OCI-LY1 (cell line): ENCODE data around the gene BABAM2.

Source experiments
- H2AFZ ChIP-seq: fragments of 200-600 bp; sonication (generic), shearing (Covaris generic); 2 replicates; pipeline ENCODE4 v1.6.0; 2014; ENCODE audit warnings: antibody characterized with exemption, mild to moderate bottlenecking, low read length
- H3F3A ChIP-seq: fragments of 200-600 bp; sonication (generic), shearing (Covaris generic); 2 replicates; pipeline ENCODE4 v1.6.0; 2014; ENCODE audit warnings: mild to moderate bottlenecking, antibody characterized with exemption, low read length, moderate library complexity; ENCODE audit not compliant: insufficient read depth
- H3K27ac ChIP-seq: fragments of 200-600 bp; sonication (generic); 2 replicates; pipeline ENCODE4 v1.5.1; 2014; ENCODE audit warnings: low read length, mixed run types, mild to moderate bottlenecking, low read depth; ENCODE audit not compliant: poor library complexity, severe bottlenecking
- H3K27me3 ChIP-seq: fragments of 200-600 bp; sonication (generic); 2 replicates; pipeline ENCODE4 v1.6.0; 2014; ENCODE audit warnings: antibody characterized with exemption, mild to moderate bottlenecking, low read length, moderate library complexity; ENCODE audit not compliant: insufficient read depth
- H3K36me3 ChIP-seq: fragments of 200-600 bp; sonication (generic); 2 replicates; pipeline ENCODE4 v1.6.1; 2014; ENCODE audit warnings: mild to moderate bottlenecking, antibody characterized with exemption, low read length, moderate library complexity, mixed read lengths; ENCODE audit not compliant: insufficient read depth
- H3K4me1 ChIP-seq: fragments of 200-600 bp; sonication (generic); 2 replicates; pipeline ENCODE4 v1.5.1; 2014; ENCODE audit warnings: mild to moderate bottlenecking, low read length, moderate library complexity; ENCODE audit not compliant: insufficient read depth, severe bottlenecking
- H3K4me2 ChIP-seq: fragments of 200-600 bp; sonication (generic), shearing (Covaris generic); 2 replicates; pipeline ENCODE4 v1.6.1; 2014; ENCODE audit warnings: low read length
- H3K4me3 ChIP-seq: fragments of 200-600 bp; sonication (generic); 2 replicates; pipeline ENCODE4 v1.5.1; 2014; ENCODE audit warnings: low read length, low read depth, mild to moderate bottlenecking, mixed read lengths; ENCODE audit not compliant: poor library complexity, severe bottlenecking
- H3K79me2 ChIP-seq: fragments of 200-600 bp; shearing (Covaris generic); 2 replicates; pipeline ENCODE4 v1.6.1; 2016; ENCODE audit warnings: mixed run types, low read length, mixed read lengths; ENCODE audit not compliant: insufficient read depth
- H3K9ac ChIP-seq: fragments of 200-600 bp; sonication (generic), shearing (Covaris generic); 2 replicates; pipeline ENCODE4 v1.6.1; 2014; ENCODE audit warnings: mild to moderate bottlenecking, low read length, mixed read lengths
- H3K9me2 ChIP-seq: fragments of 200-600 bp; sonication (generic), shearing (Covaris generic); 2 replicates; pipeline ENCODE4 v1.6.1; 2014; ENCODE audit warnings: low read depth, mild to moderate bottlenecking, low read length, mixed read lengths
- H3K9me3 ChIP-seq: fragments of 200-600 bp; shearing (Covaris generic); 2 replicates; pipeline ENCODE4 v1.6.1; 2014; ENCODE audit warnings: low read length, mixed read lengths
- H4K20me1 ChIP-seq: fragments of 200-600 bp; sonication (generic), shearing (Covaris generic); 2 replicates; pipeline ENCODE4 v1.6.0; 2016; ENCODE audit warnings: mild to moderate bottlenecking, low read length; ENCODE audit not compliant: insufficient read depth
- CTCF ChIP-seq: fragments of 200-600 bp; sonication (generic), shearing (Covaris generic); IDR thresholded peaks from 2 replicates; pipeline ENCODE4 v1.5.1; 2017; ENCODE audit warnings: mild to moderate bottlenecking, antibody characterized with exemption, low read length, moderate library complexity, mixed read lengths
- EZH2 ChIP-seq: fragments of 200-600 bp; sonication (generic), shearing (Covaris generic); IDR thresholded peaks from 2 replicates; pipeline ENCODE4 v1.8.0; 2017; ENCODE audit warnings: borderline replicate concordance, mixed run types, mild to moderate bottlenecking, antibody characterized with exemption, low read length, moderate library complexity, mixed read lengths

Gene BABAM2

GRCh38 chr2:27886322-27886721, 4.2 kb upstream of the BABAM2 start:
- H3K4me1 ChIP-seq: peaks cover 23% of the 10 kb centered on the region

GRCh38 chr2:27887111-27887510, 3.4 kb upstream of the BABAM2 start:
- H2AFZ ChIP-seq: no peak overlapping the region
- no peak overlapping the region for H3K9ac ChIP-seq
- peaks cover 31% of the 10 kb centered on the region for H3K4me1 ChIP-seq
- no peaks in the 10 kb centered on the region for H3K36me3 ChIP-seq
- no peaks in the 10 kb centered on the region for H3K27me3 ChIP-seq
- TF ChIP-seq EZH2 (no peak), CTCF (no peak)
- no peak overlapping the region for H3K4me2 ChIP-seq
- no peaks in the 10 kb centered on the region for H4K20me1 ChIP-seq
- no peaks in the 10 kb centered on the region for H3K9me3 ChIP-seq
- H3K4me3 ChIP-seq: no peak overlapping the region
- H3K27ac ChIP-seq: no peak overlapping the region
- no peaks in the 10 kb centered on the region for H3K9me2 ChIP-seq
- H3K79me2 ChIP-seq: no peaks in the 10 kb centered on the region
- H3F3A ChIP-seq: peaks cover 1% of the 10 kb centered on the region; the same call in 1 of the 2 replicates

More at GRCh38 chr2:27886322-27886721, 4.2 kb upstream of the BABAM2 start:
- H3K27me3 ChIP-seq: no peaks in the 10 kb centered on the region
- H3K9me2 ChIP-seq: no peaks in the 10 kb centered on the region
- no peaks in the 10 kb centered on the region for H4K20me1 ChIP-seq
- no peak for TF ChIP-seq EZH2
- TF ChIP-seq CTCF: no peak
- H3K4me3 ChIP-seq: no peak overlapping the region
- H3K36me3 ChIP-seq: no peaks in the 10 kb centered on the region
- H3K79me2 ChIP-seq: no peaks in the 10 kb centered on the region
- H3K9ac ChIP-seq: no peak overlapping the region
- no peak overlapping the region for H3K4me2 ChIP-seq
- no peak overlapping the region for H2AFZ ChIP-seq
- no peaks in the 10 kb centered on the region for H3F3A ChIP-seq
- H3K27ac ChIP-seq: no peak overlapping the region
- no peaks in the 10 kb centered on the region for H3K9me3 ChIP-seq

- no peaks in the 10 kb centered on the region for H3K36me3 ChIP-seq
- H3K9me3 ChIP-seq: no peaks in the 10 kb centered on the region
- no peaks in the 10 kb centered on the region for H4K20me1 ChIP-seq
- H2AFZ ChIP-seq: no peak overlapping the region
- H3K4me2 ChIP-seq: no peak overlapping the region
- no peak overlapping the region for H3K9ac ChIP-seq
- H3K9me2 ChIP-seq: no peaks in the 10 kb centered on the region
- H3F3A ChIP-seq: peaks cover 9% of the 10 kb centered on the region; the same call in 1 of the 2 replicates
- H3K27me3 ChIP-seq: no peaks in the 10 kb centered on the region
- TF ChIP-seq EZH2: no peak
- no peak for TF ChIP-seq CTCF
- no peak overlapping the region for H3K4me3 ChIP-seq
- no peak overlapping the region for H3K27ac ChIP-seq
- H3K4me1 ChIP-seq: peaks cover 38% of the 10 kb centered on the region
- no peaks in the 10 kb centered on the region for H3K79me2 ChIP-seq
These were observed 2.7 kb upstream of the BABAM2 start for GRCh38 chr2:27887830-27888229.
